ENCODE results near the gene ACTN1.
"Not testable (repeated sequence)": the region's sequence is repeated elsewhere in the genome, so short reads cannot be mapped to it uniquely, and the experiment has no call there.

ACTN1 gene

DNA sequence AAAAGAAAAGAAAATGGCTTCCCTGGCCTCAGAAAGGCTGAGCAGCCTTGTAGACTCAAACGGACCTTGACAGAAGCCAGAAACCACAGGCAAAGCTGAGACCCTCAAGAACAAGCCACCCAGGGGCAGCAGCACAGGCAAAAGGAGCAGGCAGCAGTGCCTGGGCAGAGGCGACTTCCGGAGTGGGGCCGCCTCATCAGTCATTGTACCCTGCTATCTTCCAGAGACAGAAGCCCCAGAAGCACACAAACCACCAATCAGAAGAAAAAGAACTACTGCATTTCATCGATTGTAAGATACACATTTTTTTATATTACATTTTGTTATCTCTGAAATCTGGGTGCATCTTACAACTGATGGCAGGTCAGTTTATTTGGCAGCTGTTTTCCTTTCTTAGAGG lies 128.0 kb downstream of the ACTN1 start:
- DNase-seq, result no peak

DNA sequence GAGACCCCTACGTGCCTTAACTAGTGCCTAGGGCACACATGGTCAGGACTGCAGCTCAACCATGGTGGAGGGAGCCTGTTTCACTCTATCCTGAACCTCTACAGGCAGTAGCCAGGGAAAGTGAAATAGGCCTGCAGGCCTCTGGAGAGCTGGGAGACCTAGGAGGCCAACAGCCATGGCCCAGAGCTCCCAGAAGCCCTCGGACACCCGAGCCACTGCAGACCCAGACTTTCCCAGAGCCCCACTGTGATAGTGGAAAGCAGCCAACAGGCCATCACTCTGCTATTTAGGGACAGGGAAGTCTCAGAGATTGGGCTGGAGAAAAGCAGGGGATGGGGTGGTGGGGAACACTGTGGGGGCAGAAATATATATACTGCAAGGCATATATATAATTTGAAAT lies 129.7 kb downstream of the ACTN1 start:
- no peak for DNase-seq

GRCh38 chr14:68848253-68848652 lies 130.8 kb downstream of the ACTN1 start:
- no peak for DNase-seq

GRCh38 chr14:68847640-68848039 lies 131.5 kb downstream of the ACTN1 start:
- DNase-seq, result not testable (repeated sequence)

- no peak for DNase-seq
These were observed 132.6 kb downstream of the ACTN1 start for GRCh38 chr14:68846466-68846865.

DNA sequence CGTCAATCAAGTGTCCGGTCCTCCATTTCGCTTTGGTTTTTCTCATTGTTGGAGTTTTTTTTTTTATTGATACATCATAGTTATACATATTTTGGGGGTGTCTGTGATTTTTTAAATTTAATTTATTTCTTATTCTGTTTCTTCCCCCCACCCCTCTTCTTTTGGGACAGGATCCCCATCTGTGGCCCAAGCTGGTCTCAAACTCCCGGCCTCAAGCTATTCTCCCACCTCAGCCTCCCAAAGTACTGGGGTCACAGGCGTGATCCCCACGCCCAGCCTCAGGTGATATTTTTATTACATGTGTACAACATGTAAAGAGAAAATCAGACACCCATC lies 134.9 kb downstream of the ACTN1 start:
- no peak for DNase-seq

GRCh38 chr14:68843471-68844209 lies 135.5 kb downstream of the ACTN1 start:
- peak; percentile 83 for DNase-seq

DNA sequence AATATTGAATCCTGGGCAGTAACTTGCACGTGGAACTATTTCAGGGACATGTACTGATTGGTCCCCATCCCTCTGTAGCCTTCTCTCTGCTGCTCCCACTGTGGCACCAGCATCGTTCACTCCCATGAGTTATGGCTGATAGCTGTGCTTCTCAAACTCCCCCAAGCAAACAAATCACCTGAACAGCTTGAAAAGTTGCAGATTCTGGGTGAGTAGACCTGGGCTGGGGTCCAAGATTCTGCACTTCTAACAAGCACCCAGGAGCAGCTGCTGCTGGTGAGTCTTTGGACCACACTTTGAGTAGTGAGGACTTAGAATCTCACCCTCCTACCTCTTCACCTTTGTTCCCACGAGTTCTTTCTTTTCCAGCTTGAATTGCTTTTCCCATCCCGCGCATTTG lies 136.8 kb downstream of the ACTN1 start:
- no peak for DNase-seq

DNA sequence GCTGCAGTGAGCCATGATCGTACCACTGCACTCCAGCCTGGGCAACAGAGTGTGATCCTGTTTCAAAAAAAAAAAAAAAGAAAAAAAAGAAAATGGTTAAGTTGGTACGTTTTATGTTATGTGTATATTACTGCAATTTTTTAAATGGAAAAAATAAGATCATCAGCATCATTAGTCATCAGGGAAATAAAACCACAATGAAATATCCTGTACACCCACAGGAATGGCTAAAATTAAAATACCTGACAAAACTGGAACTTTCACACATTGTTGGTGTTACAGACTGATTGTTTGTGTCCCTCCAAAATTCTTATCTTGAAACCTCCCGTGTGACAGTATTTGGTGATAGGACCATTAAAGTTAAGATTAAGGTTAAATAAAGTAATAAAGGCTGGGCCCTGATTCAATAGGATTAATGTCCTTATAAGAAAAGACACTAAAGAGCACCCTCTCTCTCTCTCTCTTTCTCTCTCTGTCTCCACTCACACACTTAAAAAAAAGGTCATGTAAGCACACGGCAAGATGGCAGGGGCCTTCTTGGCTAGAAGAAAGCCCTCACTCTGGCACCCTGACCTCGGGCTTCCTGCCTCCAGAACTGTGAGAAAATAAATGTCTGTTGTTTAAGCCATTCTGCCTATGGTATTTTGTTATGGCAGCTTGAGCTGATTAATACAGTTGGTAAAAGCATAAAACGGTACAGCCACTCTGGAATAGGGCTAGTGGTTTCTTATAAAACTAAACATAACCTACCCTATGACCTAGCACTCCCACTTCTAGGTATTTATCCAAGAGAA lies 137.9 kb downstream of the ACTN1 start:
- no peak for DNase-seq

DNA sequence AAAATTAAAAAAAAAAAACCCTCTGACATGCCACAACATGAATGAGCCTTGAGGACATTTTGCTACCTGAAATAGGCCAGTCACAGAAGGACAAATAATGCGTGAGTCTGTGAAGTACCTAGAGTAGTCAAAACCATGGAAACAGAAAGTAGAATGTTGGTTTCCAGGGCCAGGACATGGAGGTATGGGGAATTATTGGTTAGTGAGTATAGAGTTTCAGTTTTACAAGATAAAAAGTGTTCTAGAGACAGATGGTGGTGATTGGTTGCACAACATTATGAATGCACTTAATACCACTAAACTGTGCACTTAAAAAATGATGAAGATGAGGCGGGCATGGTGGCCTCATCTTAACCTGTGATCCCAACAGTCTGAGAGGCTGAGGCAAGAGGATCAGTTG lies 138.6 kb downstream of the ACTN1 start:
- no peak for DNase-seq

DNA sequence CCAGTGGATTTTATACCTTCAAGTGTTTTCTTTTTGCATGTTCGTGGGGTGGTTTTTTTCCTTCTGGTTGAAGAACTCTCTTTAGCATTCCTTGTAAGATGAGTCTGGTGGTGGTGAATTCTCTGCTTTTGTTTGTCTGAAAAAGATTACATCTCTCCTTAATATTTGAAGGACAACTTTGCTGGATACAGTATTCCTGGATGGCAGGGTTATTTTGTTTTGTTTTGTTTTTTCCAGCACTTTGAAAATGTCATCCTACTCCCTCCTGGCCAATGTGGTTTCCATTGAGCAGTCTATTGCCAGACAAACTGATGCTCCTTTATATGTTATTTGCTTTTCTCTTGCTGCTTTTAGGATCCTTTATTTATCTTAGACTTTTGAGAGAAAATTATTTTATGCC lies 143.0 kb downstream of the ACTN1 start:
- DNase-seq, result no peak

GRCh38 chr14:68834816-68835215 lies 144.3 kb downstream of the ACTN1 start:
- no peak for DNase-seq

DNA sequence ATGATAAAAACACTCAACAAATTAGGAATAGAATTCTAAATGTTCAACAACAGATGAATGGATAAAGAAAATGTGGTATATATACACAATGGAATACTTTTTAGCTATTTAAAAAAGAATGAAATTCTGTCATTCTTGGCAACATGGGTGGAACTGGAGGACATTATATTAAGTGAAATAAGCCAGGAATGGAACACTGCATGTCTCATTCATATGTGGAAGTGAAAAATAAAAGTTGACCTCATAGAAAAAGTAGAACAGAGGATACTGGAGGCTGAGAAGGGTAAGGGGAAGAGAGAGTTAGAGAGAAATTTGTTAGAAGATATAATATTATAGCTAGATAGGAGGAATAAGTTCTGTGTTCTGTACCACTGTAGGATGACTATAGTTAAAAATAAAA lies 150.4 kb downstream of the ACTN1 start:
- no peak for DNase-seq

DNA sequence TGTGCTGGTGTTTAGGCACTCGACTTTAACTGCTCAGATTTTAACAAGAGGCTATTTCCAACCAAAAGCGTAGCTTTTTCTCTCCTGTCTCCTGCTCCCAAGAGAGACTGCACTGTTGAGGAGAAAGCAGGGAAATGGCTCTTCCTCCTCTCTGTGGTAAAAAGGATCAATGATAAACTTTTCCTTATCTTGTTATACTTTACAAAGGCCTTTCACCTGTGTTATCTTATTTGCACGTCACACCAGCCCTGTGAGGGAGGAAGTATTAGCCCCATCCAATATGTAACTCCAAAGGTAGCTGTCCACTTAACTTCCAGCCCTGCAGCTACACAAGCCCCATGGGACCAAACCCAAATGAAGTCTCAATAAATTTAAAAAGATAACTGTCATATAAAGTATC lies 153.4 kb downstream of the ACTN1 start:
- DNase-seq, result no peak

DNA sequence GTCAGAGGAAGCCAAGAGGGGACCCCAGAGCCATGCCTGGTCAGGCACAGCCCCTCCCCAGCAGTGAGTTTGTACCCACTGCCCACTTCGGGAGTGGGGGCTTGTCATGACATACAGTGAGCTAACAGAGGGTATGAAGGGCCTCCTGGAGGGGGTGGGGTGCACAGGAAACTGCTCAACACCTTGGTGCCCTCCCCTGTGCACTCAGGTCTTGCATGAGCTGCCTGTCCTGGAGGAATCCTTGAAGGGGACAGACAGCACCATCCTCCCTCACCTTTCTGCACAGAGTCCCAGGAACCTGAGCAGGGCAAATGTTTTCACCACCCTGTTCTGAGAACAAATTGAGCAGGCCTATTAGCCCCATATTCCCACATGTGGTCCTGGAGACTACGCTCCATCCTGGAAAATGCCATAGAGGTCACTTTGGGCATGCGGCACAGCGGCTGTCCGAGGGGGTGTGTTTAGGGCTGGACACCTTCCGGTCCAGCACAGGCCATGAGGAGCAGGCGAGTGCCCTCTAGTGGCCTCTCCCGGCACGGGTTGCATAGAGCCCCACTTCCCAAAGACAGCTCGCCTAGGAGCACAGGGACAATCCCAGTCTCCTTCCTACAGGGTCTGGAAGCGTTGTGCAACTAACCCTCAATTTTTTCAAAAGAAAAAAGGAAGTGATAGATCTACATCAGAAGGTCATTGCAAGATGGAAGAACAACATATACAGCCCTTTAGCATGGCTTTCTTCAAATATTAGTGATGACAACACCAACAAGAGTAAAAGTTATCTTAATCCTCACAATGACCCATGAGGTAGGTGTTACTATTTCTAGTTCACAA lies 154.4 kb downstream of the ACTN1 start:
- peak; percentile 65 for DNase-seq

GRCh38 chr14:68824207-68824516 lies 154.9 kb downstream of the ACTN1 start:
- no peak for DNase-seq
